DMS53 treated with DMSO at 0.1 percent for 48 hours (cell line): ENCODE data around the gene GPX1.

Experiments used
- DNase-seq: peaks from one replicate; lab custom pipeline; 2025; ENCODE audit not compliant: unreplicated experiment; lab: John Stamatoyannopoulos, UW

Gene GPX1

DNA sequence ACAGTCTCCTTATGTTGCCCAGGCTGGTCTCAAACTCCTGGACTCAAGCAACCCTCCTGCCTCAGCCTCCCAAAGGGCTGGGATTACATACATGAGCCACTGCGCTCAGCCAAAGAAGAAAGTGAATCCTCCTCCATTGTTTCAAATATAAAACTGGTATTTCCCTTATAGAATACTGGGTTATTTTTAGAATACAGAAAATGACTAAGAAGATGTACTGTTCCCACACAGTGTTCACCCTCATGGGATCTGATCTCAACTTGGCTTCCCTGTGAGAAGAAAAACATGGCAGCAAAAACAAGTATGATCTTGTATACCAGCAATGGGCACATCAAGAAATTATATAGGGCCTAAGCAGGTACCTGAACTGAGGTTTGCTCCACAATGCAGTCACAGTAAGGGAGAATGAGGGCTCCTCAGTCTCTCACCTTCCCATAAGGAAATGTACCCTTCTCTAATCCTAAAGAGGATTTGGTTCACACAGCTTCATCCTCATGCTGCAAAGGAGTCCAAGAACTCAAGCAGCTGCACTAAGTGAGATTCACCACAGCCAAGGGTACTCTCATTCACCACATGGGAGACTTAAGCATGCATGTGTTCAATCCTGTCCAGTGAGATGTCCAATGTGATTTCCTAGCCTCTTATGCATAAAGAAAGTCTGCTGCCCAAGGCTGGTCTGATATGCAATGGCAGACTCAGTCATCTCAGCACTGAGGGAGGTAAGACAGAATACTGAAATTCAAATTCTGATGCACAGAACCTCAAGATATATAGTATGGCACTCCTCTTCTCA, 44.1 kb downstream of the GPX1 start:
- DNase-seq = no peak

DNA sequence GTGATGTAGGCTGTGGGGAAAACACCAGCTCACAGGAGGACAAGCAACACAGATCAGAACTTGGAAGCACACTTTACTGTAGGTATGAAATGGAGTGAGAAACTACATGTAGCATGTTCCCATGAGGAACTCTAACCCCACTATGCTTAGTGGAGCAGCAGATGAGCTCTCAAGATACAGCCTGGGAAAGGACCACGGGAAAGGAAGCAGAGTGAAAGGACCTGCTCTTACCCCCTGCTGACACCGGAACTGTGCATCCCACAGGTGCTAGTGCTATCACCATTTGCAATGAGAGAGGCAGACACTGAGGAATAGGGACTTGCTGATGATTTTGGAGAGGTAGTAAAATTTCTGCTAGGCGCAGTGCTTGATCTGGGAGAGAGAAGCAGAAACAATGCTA, 46.9 kb downstream of the GPX1 start:
- DNase-seq = no peak

DNA sequence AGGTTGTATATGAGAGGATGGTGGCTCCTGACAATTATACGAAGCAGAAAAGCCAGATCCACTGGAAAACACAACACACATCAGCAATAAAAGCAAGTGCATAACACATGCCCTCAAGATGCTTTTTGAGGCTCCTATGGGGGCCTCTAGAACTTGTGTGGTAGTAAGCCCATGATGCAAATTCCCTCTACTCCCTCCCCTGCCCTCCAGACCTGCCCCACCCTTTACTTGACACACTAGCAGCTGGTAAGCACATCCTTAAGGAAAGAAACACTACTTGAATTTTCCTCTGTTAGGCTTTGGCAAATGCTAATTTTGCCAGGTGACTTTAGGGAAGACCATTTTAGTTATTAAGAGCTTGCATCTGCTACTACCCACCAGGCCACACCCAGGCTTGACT, 47.5 kb downstream of the GPX1 start:
- no peak for DNase-seq
